Activated naive CD4-positive, alpha-beta T cell treated with Interleukin-2 at 50 U/mL for 16 hours (primary cell): Measurements from ENCODE around the gene TMEM135.

Experiments used
- DNase-seq: peaks from one replicate; pipeline ENCODE4 v3.0.0-alpha.2; 2020

TMEM135 gene

GRCh38 chr11:87201376-87201775 lies 163.6 kb downstream of the TMEM135 start:
- DNase-seq, result no peak

GRCh38 chr11:87203907-87204602 lies 166.3 kb downstream of the TMEM135 start:
- no peak for DNase-seq

- no peak for DNase-seq
These were observed 175.2 kb downstream of the TMEM135 start for GRCh38 chr11:87212891-87213290.

GRCh38 chr11:87213444-87213843 lies 175.7 kb downstream of the TMEM135 start:
- no peak for DNase-seq

GRCh38 chr11:87215236-87215635 lies 177.5 kb downstream of the TMEM135 start:
- no peak for DNase-seq

GRCh38 chr11:87219266-87219665 lies 181.5 kb downstream of the TMEM135 start:
- no peak for DNase-seq

- DNase-seq, result no peak
These were observed 186.1 kb downstream of the TMEM135 start for GRCh38 chr11:87223816-87224215.

GRCh38 chr11:87224486-87224885 lies 186.8 kb downstream of the TMEM135 start:
- DNase-seq, result no peak

GRCh38 chr11:87228820-87229219 lies 191.1 kb downstream of the TMEM135 start:
- DNase-seq, result no peak

GRCh38 chr11:87230995-87231394 lies 193.3 kb downstream of the TMEM135 start:
- DNase-seq, result no peak

- DNase-seq, result no peak
These were observed 194.6 kb downstream of the TMEM135 start for GRCh38 chr11:87232320-87232719.

GRCh38 chr11:87235366-87235765 lies 197.6 kb downstream of the TMEM135 start:
- no peak for DNase-seq

- no peak for DNase-seq
These were observed 198.6 kb downstream of the TMEM135 start for GRCh38 chr11:87236368-87236767.

GRCh38 chr11:87239001-87239400 lies 201.3 kb downstream of the TMEM135 start:
- no peak for DNase-seq

GRCh38 chr11:87239531-87239930 lies 201.8 kb downstream of the TMEM135 start:
- no peak for DNase-seq

- DNase-seq, result no peak
These were observed 213.8 kb downstream of the TMEM135 start for GRCh38 chr11:87251560-87251959.

- DNase-seq, result no peak
These were observed 215.1 kb downstream of the TMEM135 start for GRCh38 chr11:87252869-87253268.

GRCh38 chr11:87254562-87254961 lies 216.8 kb downstream of the TMEM135 start:
- no peak for DNase-seq

GRCh38 chr11:87255589-87255988 lies 217.9 kb downstream of the TMEM135 start:
- DNase-seq, result no peak

GRCh38 chr11:87256694-87257340 lies 219.1 kb downstream of the TMEM135 start:
- no peak for DNase-seq

- no peak for DNase-seq
These were observed 220.6 kb downstream of the TMEM135 start for GRCh38 chr11:87258171-87258833.

GRCh38 chr11:87259736-87260135 lies 222.0 kb downstream of the TMEM135 start:
- no peak for DNase-seq

GRCh38 chr11:87260811-87261210 lies 223.1 kb downstream of the TMEM135 start:
- DNase-seq, result no peak

- DNase-seq, result no peak
These were observed 225.6 kb downstream of the TMEM135 start for GRCh38 chr11:87263264-87263838.
